Measurements from ENCODE around the gene ST6GAL1.
"Not testable (repeated sequence)": the region's sequence is repeated elsewhere in the genome, so short reads cannot be mapped to it uniquely, and the experiment has no call there.

ST6GAL1 gene

DNA sequence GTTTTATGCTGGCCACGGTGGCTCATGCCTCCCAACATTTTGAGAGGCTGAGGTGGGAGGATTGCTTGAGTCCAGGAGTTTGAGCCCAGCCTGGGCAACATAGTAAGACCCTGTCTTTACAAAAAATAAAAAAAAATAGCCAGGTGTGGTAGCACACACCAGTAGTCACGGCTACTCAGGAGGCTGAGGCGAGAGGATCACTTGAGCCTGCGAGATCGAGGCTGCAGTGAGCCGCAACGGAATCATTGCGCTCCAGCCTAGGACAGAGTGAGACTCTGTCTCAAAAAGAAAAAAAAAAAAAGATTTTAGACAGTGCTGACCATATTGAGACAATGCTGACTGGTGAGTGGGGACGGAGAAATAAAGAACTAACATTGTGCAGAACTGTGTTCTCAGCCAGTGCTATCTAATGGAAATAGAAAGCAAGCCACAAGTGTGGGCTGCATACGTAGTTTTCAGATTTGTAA lies 67.2 kb downstream of the ST6GAL1 start:
- no peak for DNase-seq

DNA sequence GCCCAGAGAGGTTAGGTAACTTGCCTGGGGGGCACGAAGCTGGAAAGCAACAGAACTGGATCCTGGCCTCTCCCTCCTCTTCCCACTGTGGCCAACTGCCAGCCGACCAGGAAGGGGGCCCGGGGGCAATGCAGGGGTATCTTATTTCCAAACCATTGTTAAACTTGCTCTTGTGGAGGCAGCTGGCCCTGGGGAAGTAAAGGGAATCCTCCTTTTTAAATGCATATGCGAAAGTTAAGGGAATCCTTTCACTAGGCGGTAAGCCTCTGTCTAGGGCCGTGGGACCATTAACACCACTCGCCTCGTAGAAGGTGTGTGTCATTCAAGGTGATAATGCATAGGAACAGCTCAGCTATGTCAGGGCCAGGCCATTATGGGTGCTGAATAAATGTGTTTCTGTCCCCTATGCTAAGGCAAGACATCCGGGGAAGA lies 68.6 kb downstream of the ST6GAL1 start:
- no peak for DNase-seq

GRCh38 chr3:187000711-187001151 lies 70.4 kb downstream of the ST6GAL1 start:
- DNase-seq: no peak

- no peak for DNase-seq
These were observed 72.6 kb downstream of the ST6GAL1 start for GRCh38 chr3:187002915-187003314.

- DNase-seq: no peak
These were observed 75.6 kb downstream of the ST6GAL1 start for GRCh38 chr3:187005827-187006481.

- peak; percentile 36 for DNase-seq
These were observed 76.7 kb downstream of the ST6GAL1 start for GRCh38 chr3:187006864-187007630.

- DNase-seq: not testable (repeated sequence)
These were observed 80.1 kb downstream of the ST6GAL1 start for GRCh38 chr3:187010382-187010781.

- no peak for DNase-seq
These were observed 81.6 kb downstream of the ST6GAL1 start for GRCh38 chr3:187011915-187012314.

GRCh38 chr3:187012609-187013051 lies 82.3 kb downstream of the ST6GAL1 start:
- peak; percentile 36 for DNase-seq

DNA sequence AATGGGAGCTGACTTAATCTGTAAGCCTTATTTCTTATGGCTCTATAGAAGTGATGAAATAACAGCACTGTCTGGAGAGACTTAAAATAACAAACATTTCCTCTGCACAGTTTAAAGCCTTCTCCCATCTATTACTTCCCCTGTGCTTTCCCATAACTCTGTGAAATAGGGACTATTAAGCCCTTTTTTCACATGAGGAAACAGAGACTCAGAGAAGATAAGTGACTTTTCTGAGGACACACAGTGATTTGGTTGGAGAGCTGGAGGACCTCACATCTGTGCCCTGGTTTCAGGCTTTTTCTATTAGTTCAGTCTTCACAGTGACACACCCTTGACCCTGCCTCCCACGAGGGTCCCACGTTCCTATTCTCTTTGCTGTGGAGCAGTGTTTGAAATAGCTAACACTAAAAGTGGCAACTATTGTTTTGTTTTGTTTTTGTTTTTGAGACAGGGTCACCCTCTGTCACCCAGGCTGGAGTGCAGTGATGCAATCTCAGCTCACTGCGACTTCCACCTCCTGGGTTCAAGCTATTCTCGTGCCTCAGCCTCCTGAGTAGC lies 82.9 kb downstream of the ST6GAL1 start:
- DNase-seq: no peak

- no peak for DNase-seq
These were observed 84.1 kb downstream of the ST6GAL1 start for GRCh38 chr3:187014417-187014864.

GRCh38 chr3:187015903-187016638 lies 85.7 kb downstream of the ST6GAL1 start:
- DNase-seq: no peak

DNA sequence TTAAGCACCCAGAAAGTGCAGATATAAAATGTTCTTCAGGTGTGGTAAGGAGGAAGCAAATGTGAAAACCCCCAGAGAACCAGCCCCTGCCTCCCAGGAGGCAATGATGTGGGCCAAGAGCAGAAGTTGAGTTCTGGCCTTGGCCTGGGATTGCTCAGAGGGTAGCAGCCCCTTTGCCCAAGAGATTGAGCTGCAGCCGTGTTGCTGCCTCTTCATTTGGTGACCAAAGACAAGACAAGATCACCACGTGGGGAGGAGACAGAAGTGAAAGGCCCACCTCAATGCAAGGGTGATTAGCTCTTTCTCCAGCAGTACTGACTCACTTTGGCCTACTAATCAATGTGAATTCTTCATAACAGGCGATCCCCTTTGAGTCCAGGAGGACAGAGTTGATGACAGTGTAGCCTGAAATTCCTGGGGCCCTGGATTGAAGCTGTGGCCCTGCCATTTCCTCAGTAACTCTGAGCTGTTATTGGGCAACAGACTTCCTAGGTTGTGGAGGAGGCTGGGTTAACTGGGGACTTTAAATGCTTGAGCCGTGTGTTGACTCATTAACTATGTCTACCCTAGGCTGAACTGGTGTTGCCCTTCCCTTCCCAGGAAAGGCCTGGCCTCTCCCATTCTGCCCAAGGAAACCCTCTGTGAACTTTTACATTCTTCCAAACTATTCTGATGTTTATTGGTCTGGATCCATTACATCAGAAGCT lies 86.5 kb downstream of the ST6GAL1 start:
- no peak for DNase-seq

DNA sequence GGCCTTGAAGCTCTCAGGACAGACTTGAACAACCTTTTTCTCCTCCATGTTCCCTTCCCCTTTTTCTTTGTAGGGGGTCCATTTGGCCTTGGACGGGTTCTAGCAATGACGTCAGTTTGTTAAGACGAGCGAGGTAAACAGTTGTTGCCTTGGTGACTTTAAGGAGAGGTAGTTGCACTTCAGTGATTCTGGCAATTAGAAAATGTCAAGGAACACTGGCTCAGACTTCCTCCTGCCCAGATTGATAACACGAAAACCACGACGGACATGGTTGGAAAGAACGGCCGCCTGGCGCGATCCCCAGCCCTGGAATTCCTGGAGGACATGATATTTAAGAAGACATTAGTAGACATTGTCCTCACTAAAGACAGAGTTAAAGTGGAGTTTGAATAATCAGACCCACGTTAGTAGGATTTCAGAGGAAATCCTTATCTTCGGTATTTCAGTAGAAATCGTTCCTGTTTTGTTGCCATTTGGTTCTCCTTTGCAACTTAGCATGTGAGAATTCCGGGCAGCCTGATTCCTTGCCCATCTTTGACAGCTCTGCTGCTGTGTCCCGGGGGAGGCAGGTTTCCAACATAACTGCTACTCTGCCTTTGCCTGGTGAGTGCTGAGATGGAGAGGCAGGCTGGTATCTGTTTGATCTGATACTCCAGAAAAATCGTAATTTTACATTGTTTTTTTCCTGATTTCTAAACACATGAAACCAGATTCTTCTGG lies 87.3 kb downstream of the ST6GAL1 start:
- DNase-seq: no peak

DNA sequence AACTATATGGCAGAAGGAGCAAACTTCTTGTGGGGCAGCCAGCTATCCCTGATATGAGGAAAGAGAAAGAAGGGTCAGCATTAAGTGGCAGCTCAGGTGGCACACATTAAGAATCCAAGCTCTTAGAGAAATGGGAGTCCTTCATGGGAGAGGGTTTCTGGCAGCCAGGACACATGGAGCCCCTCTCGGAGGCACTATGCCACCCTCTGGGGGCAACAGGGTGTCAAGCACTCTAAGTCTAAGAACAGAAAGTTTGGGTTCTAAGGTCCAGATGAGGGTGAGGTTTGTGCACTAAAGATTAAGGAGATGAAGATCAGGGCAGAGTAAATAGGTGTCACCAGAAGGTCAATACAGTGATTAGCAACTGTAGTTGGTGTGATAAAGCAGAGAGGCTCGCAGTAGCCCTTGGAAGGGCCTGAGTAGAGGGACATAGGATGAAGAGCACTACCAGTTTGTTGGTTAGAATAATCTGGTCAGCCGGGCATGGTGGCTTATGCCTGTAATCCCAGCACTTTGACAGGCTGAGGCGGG lies 89.3 kb downstream of the ST6GAL1 start:
- no peak for DNase-seq

- peak; percentile 47 for DNase-seq
These were observed 90.0 kb downstream of the ST6GAL1 start for GRCh38 chr3:187020376-187020775.

GRCh38 chr3:187021748-187022402 lies 91.5 kb downstream of the ST6GAL1 start:
- no peak for DNase-seq

DNA sequence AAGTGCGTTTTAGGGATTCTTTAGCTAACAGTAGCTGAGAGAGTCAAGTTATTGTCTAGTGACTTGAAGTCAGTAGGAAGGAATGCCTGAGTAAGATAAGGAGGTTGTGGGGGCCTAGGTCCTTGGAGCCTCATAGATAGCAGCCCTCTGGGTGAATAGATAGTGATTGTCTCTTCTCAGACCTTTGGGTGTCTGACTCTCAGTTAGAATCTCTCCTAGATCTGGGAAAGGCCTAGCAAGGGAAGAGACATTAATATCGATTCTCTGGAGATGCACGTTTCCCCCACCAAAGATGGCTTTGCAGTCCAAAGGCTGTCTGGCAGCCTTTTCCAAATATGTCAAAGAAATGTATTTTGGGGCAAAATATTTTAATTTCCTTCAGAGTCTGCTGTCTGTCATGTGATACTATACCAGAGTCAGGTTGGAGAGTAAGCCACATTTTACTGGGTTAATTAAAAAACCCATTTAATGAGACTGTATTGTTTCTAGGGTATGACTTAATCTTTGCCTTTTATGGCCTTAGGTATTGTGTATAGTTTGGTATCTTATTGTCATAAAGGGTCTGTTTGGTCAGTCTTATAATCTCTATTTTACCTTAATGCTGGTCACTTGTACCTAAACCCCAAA lies 92.2 kb downstream of the ST6GAL1 start:
- DNase-seq: no peak

GRCh38 chr3:187023340-187023739 lies 93.0 kb downstream of the ST6GAL1 start:
- not testable (repeated sequence) for DNase-seq

DNA sequence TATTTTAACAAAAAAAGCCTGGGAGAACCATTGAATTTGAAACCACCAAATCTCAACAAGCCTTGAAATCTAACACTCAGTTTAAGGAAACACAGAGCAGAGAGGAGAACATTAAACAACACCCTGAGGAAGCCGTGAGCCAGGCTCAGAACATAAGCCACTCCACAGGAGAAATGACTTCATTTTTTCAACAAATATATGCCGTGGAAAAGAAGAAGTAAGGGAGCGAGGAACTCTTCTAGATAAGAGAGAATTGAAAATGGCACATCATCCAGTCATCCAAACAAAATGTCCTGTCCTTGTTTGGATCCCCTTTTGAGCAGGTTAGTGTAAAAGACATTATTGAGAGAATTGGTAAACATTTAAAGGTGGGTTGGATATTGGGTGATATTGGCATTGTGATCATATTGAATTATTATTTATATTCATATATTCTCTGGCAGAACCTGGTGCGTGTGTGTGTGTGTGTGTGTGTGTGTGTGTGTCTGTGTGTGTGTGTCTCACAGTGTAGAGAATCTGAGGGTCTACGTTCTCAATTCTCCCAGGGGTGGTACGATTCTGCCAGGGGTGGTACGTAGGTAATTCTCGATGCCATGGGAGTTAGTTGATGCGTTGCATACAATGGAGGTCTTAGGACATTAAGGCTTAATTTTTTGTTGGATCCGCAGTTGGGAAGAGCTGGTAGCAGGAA lies 94.4 kb downstream of the ST6GAL1 start:
- DNase-seq: no peak

Measured in central memory CD4-positive, alpha-beta T cell (primary cell).